Stomach smooth muscle (tissue), 2 donors: ENCODE measurements around the gene RMND5B.
"Not testable (repeated sequence)": the region's sequence is repeated elsewhere in the genome, so short reads cannot be mapped to it uniquely, and the experiment has no call there.

Source experiments
- H3K27ac ChIP-seq: one replicate; pipeline ENCODE4 v1.7.0; 2013; ENCODE audit warnings: mild to moderate bottlenecking, low read length, inconsistent platforms
- H3K27me3 ChIP-seq, 2 donors: one replicate each; pipeline ENCODE4 v1.7.0; 2013; ENCODE audit warnings: low read length in 2 of 2; ENCODE audit not compliant: insufficient read depth in 2 of 2, control insufficient read depth in 1 of 2
- H3K36me3 ChIP-seq, 2 donors: one replicate each; pipeline ENCODE4 v1.7.0; 2013; ENCODE audit warnings: low read length in 2 of 2; ENCODE audit not compliant: control insufficient read depth in 2 of 2, insufficient read depth in 2 of 2
- H3K4me1 ChIP-seq: one replicate; pipeline ENCODE4 v1.7.0; 2013; ENCODE audit warnings: low read length; ENCODE audit not compliant: control insufficient read depth, insufficient read depth
- H3K4me3 ChIP-seq, 2 donors: one replicate each; pipeline ENCODE4 v1.7.0; 2013; ENCODE audit warnings: low read length in 2 of 2
- H3K9ac ChIP-seq, 2 donors: one replicate each; pipeline ENCODE4 v1.7.0; 2013; ENCODE audit warnings: low read length in 2 of 2, mild to moderate bottlenecking in 1 of 2
- H3K9me3 ChIP-seq, 2 donors: one replicate each; pipeline ENCODE4 v1.7.0; 2013; ENCODE audit warnings: low read length in 2 of 2; ENCODE audit not compliant: control insufficient read depth in 2 of 2
- donor health status: healthy.
- donor health status: Pancreatic carcinoma.

RMND5B gene, protein sequence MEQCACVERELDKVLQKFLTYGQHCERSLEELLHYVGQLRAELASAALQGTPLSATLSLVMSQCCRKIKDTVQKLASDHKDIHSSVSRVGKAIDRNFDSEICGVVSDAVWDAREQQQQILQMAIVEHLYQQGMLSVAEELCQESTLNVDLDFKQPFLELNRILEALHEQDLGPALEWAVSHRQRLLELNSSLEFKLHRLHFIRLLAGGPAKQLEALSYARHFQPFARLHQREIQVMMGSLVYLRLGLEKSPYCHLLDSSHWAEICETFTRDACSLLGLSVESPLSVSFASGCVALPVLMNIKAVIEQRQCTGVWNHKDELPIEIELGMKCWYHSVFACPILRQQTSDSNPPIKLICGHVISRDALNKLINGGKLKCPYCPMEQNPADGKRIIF

DNA sequence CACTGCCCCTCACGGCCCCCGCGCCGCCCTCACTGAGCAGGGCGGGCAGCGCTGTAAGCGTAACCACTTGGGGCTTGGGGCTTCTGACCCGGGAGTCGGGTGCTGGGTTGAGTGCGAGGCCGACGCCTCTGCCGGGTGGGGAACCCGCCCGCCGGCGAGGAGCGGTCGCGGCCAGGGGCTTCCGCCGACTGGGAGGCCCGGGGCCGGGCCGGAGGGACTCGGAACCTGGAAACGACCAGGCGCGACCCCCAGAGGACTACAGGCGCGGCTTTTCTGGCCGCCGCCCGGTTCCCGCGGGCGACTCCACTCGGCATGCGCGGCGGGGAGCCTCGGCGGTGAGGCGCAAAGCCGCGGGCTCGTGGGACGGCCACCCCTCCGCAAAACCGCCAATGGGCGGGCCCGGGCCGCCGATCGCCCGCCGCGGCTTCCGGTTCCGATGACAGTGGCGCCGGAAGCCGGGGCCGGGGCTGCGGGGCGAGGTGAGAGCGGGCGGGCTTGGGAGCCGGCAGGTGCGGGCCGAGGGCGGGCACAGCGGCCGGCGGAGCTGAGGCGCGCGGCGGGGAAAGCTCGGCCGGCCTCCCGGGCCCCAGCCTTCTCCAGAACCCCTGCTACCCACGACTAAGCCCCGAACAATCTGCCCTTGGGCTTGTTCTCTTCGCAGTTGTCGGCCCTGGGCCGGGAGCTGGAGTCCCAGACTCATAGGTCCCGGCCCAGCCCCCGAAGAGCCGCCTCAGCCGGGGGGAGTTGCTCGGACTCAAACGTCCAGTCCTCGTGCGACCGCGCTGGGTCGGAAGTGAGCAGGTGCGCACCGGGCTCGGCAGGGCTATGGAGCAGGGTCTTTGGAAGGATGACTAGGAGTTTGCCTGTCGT, at the start of gene RMND5B:
RMND5B (plus strand) TSS at position 439 of the 870 bp plus-strand sequence. CDS start 7,106 bp downstream, outside the sequence.
- peak within 1 kb of the TSS; percentile 81 to 84 for H3K4me3 ChIP-seq
- peaks cover 10% of the 10 kb centered on the region for H3K4me1 ChIP-seq
- peaks cover 4 to 7% of the 10 kb centered on the region in 2 donors for H3K36me3 ChIP-seq
- no peaks in the 10 kb centered on the region for H3K27me3 ChIP-seq
- H3K9me3 ChIP-seq: no peaks in the 10 kb centered on the region
- H3K27ac ChIP-seq: peak within 1 kb of the TSS; percentile 71
- peak within 1 kb of the TSS; percentile 82 to 92 for H3K9ac ChIP-seq

DNA sequence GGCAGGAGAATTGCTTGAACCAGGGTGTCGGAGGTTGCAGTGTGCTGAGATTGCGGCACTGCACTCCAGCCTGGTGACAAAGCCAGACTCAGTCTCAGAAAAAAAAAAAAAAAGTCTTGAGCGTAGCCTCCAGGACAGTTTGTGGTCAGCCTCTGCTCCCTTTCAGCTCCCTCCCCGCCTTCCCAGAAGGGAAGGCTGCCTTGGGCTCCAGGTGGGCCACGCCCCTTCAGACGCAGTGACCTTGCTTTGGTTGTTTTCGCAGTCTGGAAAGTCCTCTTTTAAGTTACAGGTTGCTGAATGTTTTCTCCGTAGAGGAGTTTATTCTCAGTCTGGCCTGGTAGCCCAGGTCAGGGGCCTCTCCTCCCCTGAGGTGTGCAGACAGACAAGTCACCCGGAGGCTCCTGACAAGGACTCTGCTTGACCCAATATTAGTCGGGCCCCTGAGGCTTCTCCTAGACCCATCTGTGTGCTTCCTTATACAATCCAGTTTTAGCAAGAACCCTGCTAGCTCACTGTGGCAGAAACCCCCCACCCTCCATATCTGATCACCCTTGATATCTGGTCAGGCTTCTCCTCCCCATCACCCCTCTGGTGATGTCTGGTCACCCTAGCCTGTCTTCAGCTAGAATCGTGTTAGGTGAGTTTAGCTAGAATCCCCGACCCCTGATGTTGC, 49.1 kb upstream of the RMND5B start:
- Histone ChIP-seq H3K27ac (no peak overlapping the region), H3K9ac (no peak overlapping the region), H3K4me1 (no peaks in the 10 kb centered on the region), H3K36me3 (no peaks in the 10 kb centered on the region), H3K4me3 (no peak overlapping the region), H3K27me3 (peaks cover 0 to 14% of the 10 kb centered on the region in 2 donors), H3K9me3 (no peaks in the 10 kb centered on the region)

DNA sequence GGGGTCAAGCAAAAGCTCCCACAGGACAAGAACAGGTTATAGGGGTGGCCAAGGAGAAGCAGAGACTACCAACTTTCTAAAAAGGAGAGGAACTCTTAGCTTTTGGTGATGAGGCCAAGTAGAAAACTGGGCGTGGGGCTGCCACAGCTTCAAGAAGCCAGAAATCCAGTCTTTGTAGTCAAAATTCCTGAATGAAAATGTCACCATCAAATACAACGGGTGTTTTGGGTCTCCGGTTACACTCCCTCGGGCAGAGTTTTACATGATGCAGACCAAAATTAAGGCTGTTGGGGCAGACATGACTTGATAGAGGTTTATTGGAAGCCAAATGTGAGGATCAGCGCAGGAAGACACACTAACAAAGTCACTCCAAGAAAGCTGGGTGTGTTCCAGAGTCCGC, 46.9 kb upstream of the RMND5B start:
- no peak overlapping the region for H3K27ac ChIP-seq
- H3K4me3 ChIP-seq: no peak overlapping the region
- no peak overlapping the region for H3K9ac ChIP-seq
- peaks cover 0 to 14% of the 10 kb centered on the region in 2 donors for H3K27me3 ChIP-seq
- no peaks in the 10 kb centered on the region for H3K9me3 ChIP-seq
- H3K4me1 ChIP-seq: no peaks in the 10 kb centered on the region
- no peaks in the 10 kb centered on the region for H3K36me3 ChIP-seq

DNA sequence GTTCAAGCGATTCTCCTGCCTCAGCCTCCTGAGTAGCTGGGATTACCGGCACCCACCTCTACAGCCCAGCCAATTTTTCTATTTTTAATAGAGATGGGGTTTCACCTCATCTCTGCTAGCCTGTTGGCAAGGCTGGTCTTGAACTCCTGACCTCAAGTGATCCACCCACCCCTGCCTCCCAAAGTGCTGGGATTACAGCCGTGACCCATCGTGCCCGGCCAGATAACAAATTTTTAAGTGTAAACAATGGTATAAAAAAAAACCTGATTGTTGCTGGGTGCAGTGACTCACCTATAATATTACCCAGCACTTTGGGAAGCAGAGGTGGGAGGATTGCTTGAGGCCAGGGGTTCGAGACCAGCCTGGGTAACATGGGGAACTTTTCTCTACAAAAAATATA, 45.5 kb upstream of the RMND5B start:
- Histone ChIP-seq H3K9me3 (no peaks in the 10 kb centered on the region), H3K27me3 (peaks cover 0 to 16% of the 10 kb centered on the region in 2 donors), H3K9ac (no peak overlapping the region), H3K4me1 (no peaks in the 10 kb centered on the region), H3K4me3 (no peak overlapping the region), H3K27ac (no peak overlapping the region), H3K36me3 (no peaks in the 10 kb centered on the region)

DNA sequence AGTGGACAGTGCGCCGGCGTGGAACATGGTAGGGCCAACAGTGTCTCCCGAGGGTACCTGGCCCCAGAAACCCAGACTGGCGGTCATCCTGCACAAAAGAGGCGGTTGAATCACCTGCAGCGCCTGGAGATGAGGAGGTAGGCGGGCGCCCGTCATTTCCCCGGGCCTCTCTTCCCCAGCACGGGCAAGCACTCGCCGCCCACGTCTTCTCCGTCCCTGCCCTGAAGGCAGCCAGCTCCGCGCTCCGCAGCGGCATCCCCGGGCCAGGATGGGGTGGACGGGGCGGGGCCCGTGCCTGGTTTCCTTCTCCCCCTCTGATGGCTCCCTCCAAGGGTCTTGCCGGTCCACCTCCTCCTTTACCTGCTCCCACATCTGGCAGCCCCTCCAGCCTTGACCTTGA, 44.5 kb upstream of the RMND5B start:
- Histone ChIP-seq H3K27ac (no peak overlapping the region), H3K4me1 (no peaks in the 10 kb centered on the region), H3K27me3 (peaks cover 0 to 13% of the 10 kb centered on the region in 2 donors), H3K9ac (no peak overlapping the region), H3K36me3 (no peaks in the 10 kb centered on the region), H3K9me3 (no peaks in the 10 kb centered on the region), H3K4me3 (no peak overlapping the region)

DNA sequence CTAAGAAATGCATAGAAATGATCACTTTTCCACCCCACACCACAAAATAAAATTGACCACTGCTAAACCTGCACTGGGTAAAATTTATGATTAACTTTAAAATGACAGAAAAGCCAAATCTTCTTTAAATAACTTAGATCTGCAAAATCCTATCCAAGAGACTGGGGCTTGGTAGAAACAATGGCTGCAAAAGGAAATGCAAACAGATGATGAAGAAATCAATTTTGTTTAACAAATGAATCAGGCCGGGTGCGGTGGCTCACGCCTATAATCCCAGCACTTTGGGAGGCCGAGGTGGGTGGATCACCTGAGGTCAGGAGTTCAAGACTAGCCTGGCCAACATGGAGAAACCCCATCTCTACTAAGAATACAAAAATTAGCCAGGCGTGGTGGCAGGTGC, 43.6 kb upstream of the RMND5B start:
- not testable (repeated sequence) for H3K4me1 ChIP-seq, H3K27ac ChIP-seq, H3K9me3 ChIP-seq, H3K9ac ChIP-seq, H3K4me3 ChIP-seq, H3K36me3 ChIP-seq
- peaks cover 0 to 13% of the 10 kb centered on the region in 2 donors for H3K27me3 ChIP-seq

DNA sequence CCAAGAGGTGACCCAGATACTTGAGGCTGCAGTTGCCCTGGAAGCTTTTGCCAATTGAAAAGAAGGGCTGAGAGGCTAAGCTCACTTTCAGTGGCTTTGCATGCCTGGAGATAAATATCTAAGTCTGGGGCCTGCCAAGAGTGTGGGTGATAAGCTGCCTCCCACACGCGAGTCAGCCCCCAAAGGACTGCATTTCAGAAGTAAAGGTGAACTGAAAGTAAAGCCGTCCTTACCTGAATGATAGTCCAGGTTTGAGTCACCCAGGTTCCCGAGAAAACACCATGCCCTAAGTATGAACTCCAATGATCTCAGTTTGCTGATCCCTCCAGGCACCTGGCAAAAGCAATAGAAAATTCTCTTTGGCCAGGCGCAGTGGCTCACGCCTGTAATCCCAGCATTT, 40.0 kb upstream of the RMND5B start:
- Histone ChIP-seq H3K36me3 (no peaks in the 10 kb centered on the region), H3K4me3 (no peak overlapping the region), H3K9me3 (no peaks in the 10 kb centered on the region), H3K9ac (no peak overlapping the region), H3K27me3 (peaks cover 0 to 8% of the 10 kb centered on the region in 2 donors), H3K27ac (no peak overlapping the region), H3K4me1 (no peaks in the 10 kb centered on the region)

GRCh38 chr5:178093134-178093533, 37.7 kb upstream of the RMND5B start:
- Histone ChIP-seq H3K9ac (no peak overlapping the region), H3K4me1 (no peaks in the 10 kb centered on the region), H3K4me3 (no peak overlapping the region), H3K27me3 (peaks cover 0 to 3% of the 10 kb centered on the region in 2 donors), H3K27ac (no peak overlapping the region), H3K9me3 (no peaks in the 10 kb centered on the region), H3K36me3 (no peaks in the 10 kb centered on the region)

DNA sequence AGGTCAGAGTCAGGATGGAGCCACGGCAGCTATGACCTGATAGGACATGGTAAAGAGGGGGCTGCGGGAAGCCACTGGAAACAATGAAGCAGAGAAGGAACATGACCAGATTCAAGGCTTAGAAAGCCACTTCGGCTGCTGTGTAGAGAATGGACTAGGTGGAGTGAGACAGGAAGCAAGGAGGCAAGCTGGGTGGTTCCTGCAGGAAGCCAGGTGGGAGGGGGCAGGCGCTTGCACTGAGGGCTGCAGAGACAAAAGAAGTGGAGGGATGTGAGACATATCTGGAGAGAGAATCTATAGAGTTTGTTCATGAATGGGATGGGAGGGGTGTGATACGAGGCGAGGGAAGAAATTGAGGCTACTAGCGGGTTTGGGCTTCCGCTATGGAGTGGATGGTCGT, 36.5 kb upstream of the RMND5B start:
- no peaks in the 10 kb centered on the region for H3K27me3 ChIP-seq
- no peak overlapping the region for H3K4me3 ChIP-seq
- H3K9me3 ChIP-seq: no peaks in the 10 kb centered on the region
- no peak overlapping the region for H3K9ac ChIP-seq
- no peak overlapping the region for H3K27ac ChIP-seq
- no peaks in the 10 kb centered on the region for H3K36me3 ChIP-seq
- H3K4me1 ChIP-seq: no peaks in the 10 kb centered on the region

- H3K9ac ChIP-seq: no peak overlapping the region
- H3K4me1 ChIP-seq: no peaks in the 10 kb centered on the region
- no peaks in the 10 kb centered on the region for H3K36me3 ChIP-seq
- H3K9me3 ChIP-seq: no peaks in the 10 kb centered on the region
- no peak overlapping the region for H3K27ac ChIP-seq
- no peak overlapping the region for H3K4me3 ChIP-seq
- H3K27me3 ChIP-seq: no peaks in the 10 kb centered on the region
Observed at GRCh38 chr5:178098685-178099084, 32.1 kb upstream of the RMND5B start.
